ENCODE measurements around the gene MMS19. TPM values are rescaled to one million over a fixed set of nuclear protein-coding genes. Genes with fewer than 3 reads are reported as not detected.

MMS19 gene
- total and polyA plus RNA-seq, 2 donors from 2014 or later, result 49.7 to 56.1 TPM

DNA sequence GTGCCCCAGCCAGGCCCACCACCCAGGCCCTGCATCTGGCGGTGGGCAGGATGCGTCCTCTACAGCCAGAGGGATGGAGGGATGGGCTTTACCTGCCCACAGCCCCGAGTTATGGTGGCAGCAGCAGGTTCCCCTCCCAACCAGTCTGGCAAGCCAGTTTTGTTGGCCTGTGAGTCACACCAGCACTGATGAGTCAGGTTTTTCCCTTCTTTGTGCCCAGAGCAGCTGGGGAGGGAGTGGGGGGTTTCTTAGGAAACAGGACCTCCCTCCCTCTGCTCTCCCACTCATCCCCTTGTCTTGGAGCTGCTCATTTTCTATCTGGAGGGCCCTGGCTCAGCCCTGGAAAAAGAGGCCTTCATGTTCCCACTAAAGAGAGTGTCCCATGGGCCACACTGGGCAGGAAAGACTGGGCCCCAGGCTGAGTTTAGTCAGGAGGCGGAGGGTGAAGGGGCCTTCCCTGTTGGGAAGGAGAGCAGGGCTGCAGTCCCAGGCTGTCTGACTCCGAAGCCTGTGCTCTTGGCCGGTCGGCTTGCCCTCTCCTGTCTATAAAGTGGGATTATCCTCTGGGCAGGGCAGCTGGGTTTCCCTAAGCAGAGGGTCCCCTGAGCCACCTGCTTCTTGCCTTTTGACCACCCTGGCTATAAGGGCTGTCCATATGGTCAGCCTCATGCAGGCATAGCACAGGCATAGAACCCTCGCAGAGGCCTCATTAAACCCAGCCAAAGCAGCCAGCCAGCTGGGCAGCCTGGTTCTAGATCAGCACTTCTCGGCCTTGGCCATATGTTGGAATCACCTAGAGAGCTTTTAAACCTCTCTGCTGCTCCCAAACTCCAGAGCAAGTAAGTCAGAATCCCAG, 44.2 kb upstream of the MMS19 start:
- intact Hi-C loops (cut with DNase I), result no loop called here
- H3K9me3 ChIP-seq (ENCODE audit: control insufficient read depth in 2 of 3, insufficient read depth in 1 of 3, low read length in 3 of 3), result no peaks in the 10 kb centered on the region
- H3K4me3 ChIP-seq (ENCODE audit: low read length in 3 of 3), result no peak overlapping the region
- FAIRE-seq, result no peak
- peaks cover 2 to 31% (median 24%) of the 10 kb centered on the region in 3 donors for H3K4me1 ChIP-seq (ENCODE audit: control insufficient read depth in 2 of 3, insufficient read depth in 2 of 3, low read depth in 1 of 3, low read length in 3 of 3)
- no peaks in the 10 kb centered on the region for H3K27me3 ChIP-seq (ENCODE audit: control insufficient read depth, insufficient read depth, low read length)
- no peak overlapping the region for H3K9ac ChIP-seq (ENCODE audit: low read length in 3 of 3)
- TF ChIP-seq, protein P1, sequence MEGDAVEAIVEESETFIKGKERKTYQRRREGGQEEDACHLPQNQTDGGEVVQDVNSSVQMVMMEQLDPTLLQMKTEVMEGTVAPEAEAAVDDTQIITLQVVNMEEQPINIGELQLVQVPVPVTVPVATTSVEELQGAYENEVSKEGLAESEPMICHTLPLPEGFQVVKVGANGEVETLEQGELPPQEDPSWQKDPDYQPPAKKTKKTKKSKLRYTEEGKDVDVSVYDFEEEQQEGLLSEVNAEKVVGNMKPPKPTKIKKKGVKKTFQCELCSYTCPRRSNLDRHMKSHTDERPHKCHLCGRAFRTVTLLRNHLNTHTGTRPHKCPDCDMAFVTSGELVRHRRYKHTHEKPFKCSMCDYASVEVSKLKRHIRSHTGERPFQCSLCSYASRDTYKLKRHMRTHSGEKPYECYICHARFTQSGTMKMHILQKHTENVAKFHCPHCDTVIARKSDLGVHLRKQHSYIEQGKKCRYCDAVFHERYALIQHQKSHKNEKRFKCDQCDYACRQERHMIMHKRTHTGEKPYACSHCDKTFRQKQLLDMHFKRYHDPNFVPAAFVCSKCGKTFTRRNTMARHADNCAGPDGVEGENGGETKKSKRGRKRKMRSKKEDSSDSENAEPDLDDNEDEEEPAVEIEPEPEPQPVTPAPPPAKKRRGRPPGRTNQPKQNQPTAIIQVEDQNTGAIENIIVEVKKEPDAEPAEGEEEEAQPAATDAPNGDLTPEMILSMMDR (IDR thresholded peaks at IDR 0.05; ENCODE audit: borderline replicate concordance, extremely low read depth, insufficient read depth), result no peak
- peak in 3 of 5 donors; percentile 52 to 84 (median 74) for DNase-seq
- peak overlapping the region; percentile 53 to 66 for H3K27ac ChIP-seq (ENCODE audit: low read depth in 2 of 2, low read length in 2 of 2)
- H3K36me3 ChIP-seq (ENCODE audit: control insufficient read depth in 2 of 3, insufficient read depth in 3 of 3, low read length in 3 of 3), result no peaks in the 10 kb centered on the region

- H3K27ac ChIP-seq (ENCODE audit: low read depth in 2 of 2, low read length in 2 of 2), result no peak overlapping the region
- H3K4me1 ChIP-seq (ENCODE audit: control insufficient read depth in 2 of 3, insufficient read depth in 2 of 3, low read depth in 1 of 3, low read length in 3 of 3), result peaks cover 2 to 21% (median 17%) of the 10 kb centered on the region in 3 donors
- no peaks in the 10 kb centered on the region for H3K36me3 ChIP-seq (ENCODE audit: control insufficient read depth in 2 of 3, insufficient read depth in 3 of 3, low read length in 3 of 3)
- TF ChIP-seq, protein P1 (IDR thresholded peaks at IDR 0.05; ENCODE audit: borderline replicate concordance, extremely low read depth, insufficient read depth), result no peak
- no peak for FAIRE-seq
- no peaks in the 10 kb centered on the region for H3K9me3 ChIP-seq (ENCODE audit: control insufficient read depth in 2 of 3, insufficient read depth in 1 of 3, low read length in 3 of 3)
- intact Hi-C loops (cut with DNase I), result no loop called here
- H3K9ac ChIP-seq (ENCODE audit: low read length in 3 of 3), result no peak overlapping the region
- H3K4me3 ChIP-seq (ENCODE audit: low read length in 3 of 3), result no peak overlapping the region
- DNase-seq, result no peak
- no peaks in the 10 kb centered on the region for H3K27me3 ChIP-seq (ENCODE audit: control insufficient read depth, insufficient read depth, low read length)
Observed at GRCh38 chr10:97540669-97541500, 42.7 kb upstream of the MMS19 start.

DNA sequence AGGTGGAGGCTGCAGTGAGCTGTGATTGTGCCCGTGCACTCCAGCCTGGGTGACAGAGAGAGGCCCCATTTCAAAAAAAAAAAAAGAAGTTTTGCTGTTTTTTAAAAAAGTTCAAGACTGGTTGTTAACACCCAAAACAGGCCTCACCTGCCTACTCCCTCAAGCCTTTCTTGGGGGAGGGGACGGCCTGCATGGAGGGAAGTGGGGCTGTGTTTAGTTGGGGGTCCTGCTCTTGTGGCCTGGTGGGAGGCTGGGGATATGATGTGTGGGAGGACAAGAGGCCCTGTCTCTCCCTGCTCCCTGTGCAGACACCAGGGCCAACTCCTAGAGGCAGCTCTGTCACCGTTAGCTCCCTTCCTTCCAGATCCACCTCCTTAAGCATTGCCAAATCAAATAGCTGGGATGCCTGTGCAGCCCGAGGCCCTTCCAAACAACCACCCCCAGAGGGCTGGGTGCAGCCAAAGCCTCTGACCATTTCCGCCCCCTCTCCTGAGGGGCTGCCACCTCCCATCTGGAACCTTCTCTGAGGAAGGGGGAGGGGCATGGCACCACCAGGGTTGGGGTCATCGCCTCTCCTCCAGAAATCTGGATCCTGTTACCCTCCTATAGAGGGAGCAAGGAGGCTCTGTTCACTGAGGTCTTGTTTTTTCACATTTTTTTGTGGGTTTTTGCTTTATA, 41.4 kb upstream of the MMS19 start:
- H3K27me3 ChIP-seq (ENCODE audit: control insufficient read depth, insufficient read depth, low read length), result no peaks in the 10 kb centered on the region
- intact Hi-C loops (cut with DNase I), result no loop called here
- no peaks in the 10 kb centered on the region for H3K36me3 ChIP-seq (ENCODE audit: control insufficient read depth in 2 of 3, insufficient read depth in 3 of 3, low read length in 3 of 3)
- H3K27ac ChIP-seq (ENCODE audit: low read depth in 2 of 2, low read length in 2 of 2), result no peak overlapping the region
- no peak overlapping the region for H3K4me3 ChIP-seq (ENCODE audit: low read length in 3 of 3)
- FAIRE-seq (no peak), DNase-seq (peak in 4 of 5 donors; percentile 74 to 80 (median 77))
- no peak overlapping the region for H3K9ac ChIP-seq (ENCODE audit: low read length in 3 of 3)
- H3K4me1 ChIP-seq (ENCODE audit: control insufficient read depth in 2 of 3, insufficient read depth in 2 of 3, low read depth in 1 of 3, low read length in 3 of 3), result peaks cover 2 to 21% (median 14%) of the 10 kb centered on the region in 3 donors
- TF ChIP-seq, protein P1 (IDR thresholded peaks at IDR 0.05; ENCODE audit: borderline replicate concordance, extremely low read depth, insufficient read depth), result no peak
- H3K9me3 ChIP-seq (ENCODE audit: control insufficient read depth in 2 of 3, insufficient read depth in 1 of 3, low read length in 3 of 3), result no peaks in the 10 kb centered on the region
